Right cardiac atrium (tissue), 5 donors: ENCODE measurements around the gene PARP3. TPM values are rescaled to one million over a fixed set of nuclear protein-coding genes. Genes with fewer than 3 reads are reported as not detected.

Experiments used
- ATAC-seq, 2 donors: fragments of 200-7000 bp; cut with Tn5 transposase; one replicate each; pipeline versions ENCODE4 v1.8.0 to v1.9.1; 2020; ENCODE audit warnings: moderate library complexity in 2 of 2, mild to moderate bottlenecking in 1 of 2
- DNase-seq, 3 donors: peaks; one replicate each; pipeline ENCODE4 v3.0.0-alpha.2; 2020
- H3K27ac ChIP-seq: one replicate; pipeline ENCODE4 v1.5.1; 2013; ENCODE audit warnings: mild to moderate bottlenecking, low read length, control low read depth, moderate library complexity
- H3K27me3 ChIP-seq: one replicate; pipeline ENCODE4 v1.6.1; 2013; ENCODE audit not compliant: control insufficient read depth, insufficient read depth
- H3K4me1 ChIP-seq: one replicate; pipeline ENCODE4 v1.6.1; 2013; ENCODE audit warnings: low read length; ENCODE audit not compliant: control insufficient read depth, insufficient read depth
- H3K4me3 ChIP-seq: one replicate; pipeline ENCODE4 v1.5.1; 2013; ENCODE audit warnings: low read length, control low read depth
- H3K9me3 ChIP-seq: one replicate; pipeline ENCODE4 v1.6.1; 2013; ENCODE audit warnings: low read length; ENCODE audit not compliant: control insufficient read depth
- WGBS: extraction: QIAGEN DNeasy Blood & Tissue Kit; methylation state at CpG from one replicate; pipeline ENCODE4 v1.1.7; 2013; 5-methylcytosine and 5-hydroxymethylcytosine counted together
- intact Hi-C, 4 donors: fragments of 100-400 bp; cut with DNase I; formaldehyde crosslinking; loops; one replicate each; pipeline versions ENCODE4 v1.11.0 to v1.14.0; 2022 to 2023
- polyA plus RNA-seq: library from polyadenylated mRNA; stranded (reverse); fragments of 200-250 nt; gene quantifications from one replicate; pipeline ENCODE4 v1.2.3, GENCODE V29; 2013
- total RNA-seq, 4 donors: library from RNA; stranded (reverse); fragmentation: NEBNext Ultra II Directional; extraction: Animal tissue kit (Norgen Biotek cat#: 25700); gene quantifications; one replicate each; pipeline ENCODE4 v1.2.1, GENCODE V29; 2021
- donor health status: healthy with polysubstance abuse.
- donor health status: DM: no; HTN: yes; CAD: no.
- donor health status: DM: no; HTN: no; CAD: no.
- donor health status: DM: no; HTN: yes; CAD: no; lungs with severe emphysema.
- donor health status: DM: yes; HTN: yes; CAD: no.

The PARP3 gene
- total and polyA plus RNA-seq, 5 donors, result 10.3 to 17.4 (median 12.2) TPM

DNA sequence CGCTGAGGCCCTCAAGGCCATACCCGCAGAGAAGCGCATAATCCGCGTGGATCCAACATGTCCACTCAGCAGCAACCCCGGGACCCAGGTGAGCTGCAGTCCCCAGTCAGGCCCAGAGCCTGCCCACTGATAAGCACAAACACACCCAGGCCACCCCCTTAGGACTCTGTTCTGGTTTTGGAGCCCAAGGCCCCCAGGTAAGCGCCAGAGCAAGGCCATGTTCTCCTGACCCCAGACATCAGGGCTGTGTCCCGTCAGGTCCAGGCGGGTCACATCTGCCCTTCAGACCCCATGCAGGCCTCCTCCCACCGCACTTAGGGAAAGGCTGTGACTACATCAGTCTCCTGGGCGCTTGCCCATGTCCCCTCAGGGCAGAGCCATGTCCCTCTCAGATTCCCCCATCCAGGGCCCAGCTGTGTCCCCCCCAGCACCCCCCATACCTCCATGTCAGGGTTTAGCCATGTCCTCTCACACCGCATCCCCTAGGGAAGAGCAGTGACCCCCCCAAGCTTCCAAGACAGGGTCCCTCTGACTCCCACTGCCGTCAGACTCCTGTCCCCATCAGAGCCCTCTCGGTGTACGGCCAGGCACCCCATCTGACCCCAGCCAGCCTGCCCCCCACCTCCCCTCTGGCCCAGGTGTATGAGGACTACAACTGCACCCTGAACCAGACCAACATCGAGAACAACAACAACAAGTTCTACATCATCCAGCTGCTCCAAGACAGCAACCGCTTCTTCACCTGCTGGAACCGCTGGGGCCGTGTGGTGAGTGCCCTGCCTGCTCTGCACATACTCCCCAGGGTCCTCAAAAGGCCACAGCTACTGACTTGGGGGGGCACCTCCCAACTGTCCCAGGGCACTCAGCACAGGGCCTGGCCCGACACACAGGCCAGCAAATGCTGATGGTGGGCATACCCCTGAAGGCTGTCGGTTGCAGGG is 1.6 kb downstream of the PARP3 start:
- H3K27ac ChIP-seq, result peak overlapping the region; percentile 95

DNA sequence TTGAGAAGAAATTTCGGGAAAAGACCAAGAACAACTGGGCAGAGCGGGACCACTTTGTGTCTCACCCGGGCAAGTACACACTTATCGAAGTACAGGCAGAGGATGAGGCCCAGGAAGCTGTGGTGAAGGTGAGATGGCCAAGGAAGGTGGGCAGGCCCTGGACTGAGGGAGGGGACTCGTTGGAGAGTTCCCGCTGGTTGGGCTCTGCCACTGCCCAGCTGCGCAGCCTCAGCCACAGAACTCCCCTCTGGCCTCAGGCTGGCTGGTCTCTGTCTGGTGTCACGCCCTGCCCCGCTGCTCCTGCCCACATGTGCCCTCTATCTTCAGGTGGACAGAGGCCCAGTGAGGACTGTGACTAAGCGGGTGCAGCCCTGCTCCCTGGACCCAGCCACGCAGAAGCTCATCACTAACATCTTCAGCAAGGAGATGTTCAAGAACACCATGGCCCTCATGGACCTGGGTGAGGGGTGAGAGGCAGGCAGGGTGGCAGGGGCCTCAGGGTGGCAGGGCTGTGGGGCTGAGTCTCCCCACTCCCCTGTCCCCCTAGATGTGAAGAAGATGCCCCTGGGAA is 2.4 kb downstream of the PARP3 start:
- WGBS, result 89% methylated on average over 11 of the region's 11 CpGs
- no peak for DNase-seq
- no peak for ATAC-seq
- Histone ChIP-seq H3K27ac (no peak overlapping the region), H3K27me3 (no peaks in the 10 kb centered on the region), H3K4me1 (peaks cover 2% of the 10 kb centered on the region), H3K4me3 (no peak overlapping the region), H3K9me3 (no peaks in the 10 kb centered on the region)
- intact Hi-C loops, result no loop called here

More for the DNA sequence above, 1.6 kb downstream of the PARP3 start:
- WGBS, result 94% methylated on average over 21 of the region's 21 CpGs
- H3K27me3 ChIP-seq, result no peaks in the 10 kb centered on the region
- H3K4me3 ChIP-seq, result no peak overlapping the region
- peaks cover 2% of the 10 kb centered on the region for H3K4me1 ChIP-seq
- DNase-seq, result no peak
- ATAC-seq, result no peak
- intact Hi-C loops, result loop anchor here in 1 of 4 donors (2.0 kb wide), 1 partner anchor 31 kb away; the partner anchor contains the start of genes ABHD14A and ABHD14B
- no peaks in the 10 kb centered on the region for H3K9me3 ChIP-seq

DNA sequence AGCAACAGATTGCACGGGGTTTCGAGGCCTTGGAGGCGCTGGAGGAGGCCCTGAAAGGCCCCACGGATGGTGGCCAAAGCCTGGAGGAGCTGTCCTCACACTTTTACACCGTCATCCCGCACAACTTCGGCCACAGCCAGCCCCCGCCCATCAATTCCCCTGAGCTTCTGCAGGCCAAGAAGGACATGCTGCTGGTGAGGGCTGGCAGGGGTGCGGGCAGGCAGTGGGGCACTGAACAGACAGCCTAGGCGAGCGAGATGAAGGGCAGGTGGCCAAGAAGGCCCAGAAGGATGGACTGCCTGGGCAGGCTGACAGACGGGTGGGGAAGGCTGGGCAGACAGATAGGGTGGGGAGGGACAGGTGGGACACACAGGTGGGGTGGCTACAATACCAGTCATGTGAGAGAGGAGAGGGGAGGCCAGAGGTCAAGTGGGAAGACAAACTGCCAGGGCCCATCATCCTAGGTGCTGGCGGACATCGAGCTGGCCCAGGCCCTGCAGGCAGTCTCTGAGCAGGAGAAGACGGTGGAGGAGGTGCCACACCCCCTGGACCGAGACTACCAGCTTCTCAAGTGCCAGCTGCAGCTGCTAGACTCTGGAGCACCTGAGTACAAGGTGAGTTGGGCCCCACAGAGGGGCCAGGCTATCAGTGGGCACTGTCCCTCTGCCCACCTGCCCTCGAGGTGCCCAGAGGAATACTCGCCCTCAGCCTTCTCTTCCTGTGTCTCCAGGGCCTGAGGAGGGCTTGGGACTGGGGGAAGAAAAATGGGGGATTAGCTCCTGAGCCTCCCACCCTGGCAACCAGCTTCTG is 3.1 kb downstream of the PARP3 start:
- Histone ChIP-seq H3K4me1 (peaks cover 2% of the 10 kb centered on the region), H3K4me3 (no peak overlapping the region), H3K27ac (no peak overlapping the region), H3K9me3 (no peaks in the 10 kb centered on the region), H3K27me3 (no peaks in the 10 kb centered on the region)
- WGBS, result 85% methylated on average over 18 of the region's 18 CpGs
- intact Hi-C loops, result no loop called here
- DNase-seq (no peak), ATAC-seq (no peak)

DNA sequence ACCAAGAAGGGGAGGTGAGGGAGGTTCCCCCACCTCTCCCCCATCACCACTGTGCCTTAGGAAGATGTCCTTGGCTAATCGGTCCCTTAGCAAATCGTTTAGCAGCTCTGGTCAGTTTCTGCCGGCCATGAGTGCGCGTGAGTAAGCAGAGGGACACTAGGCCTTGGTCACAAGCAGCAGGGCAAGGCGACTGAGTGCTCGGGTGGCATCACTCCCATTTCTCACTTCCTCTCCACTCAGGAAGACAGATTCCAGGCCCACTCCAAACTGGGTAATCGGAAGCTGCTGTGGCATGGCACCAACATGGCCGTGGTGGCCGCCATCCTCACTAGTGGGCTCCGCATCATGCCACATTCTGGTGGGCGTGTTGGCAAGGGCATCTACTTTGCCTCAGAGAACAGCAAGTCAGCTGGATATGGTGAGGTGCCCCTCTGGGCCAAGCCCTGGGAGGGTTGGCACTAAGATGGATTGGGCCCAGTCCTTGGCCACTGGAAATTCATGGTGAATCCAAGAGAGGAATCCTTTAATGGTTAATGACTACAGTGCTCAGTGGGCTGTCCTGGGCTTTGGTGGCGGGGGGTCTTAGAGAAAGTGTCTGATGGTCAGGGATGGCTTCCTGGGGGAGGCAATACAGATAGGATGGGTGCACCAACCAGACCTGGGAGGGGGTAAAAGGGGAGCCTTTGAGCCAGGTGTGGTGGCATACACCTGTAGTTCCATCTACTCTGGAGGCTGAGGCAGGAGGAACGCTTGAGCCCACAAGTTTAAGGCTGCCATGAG is 4.0 kb downstream of the PARP3 start:
- ATAC-seq, result no peak
- 94% methylated on average over 14 of the region's 14 CpGs for WGBS

DNA sequence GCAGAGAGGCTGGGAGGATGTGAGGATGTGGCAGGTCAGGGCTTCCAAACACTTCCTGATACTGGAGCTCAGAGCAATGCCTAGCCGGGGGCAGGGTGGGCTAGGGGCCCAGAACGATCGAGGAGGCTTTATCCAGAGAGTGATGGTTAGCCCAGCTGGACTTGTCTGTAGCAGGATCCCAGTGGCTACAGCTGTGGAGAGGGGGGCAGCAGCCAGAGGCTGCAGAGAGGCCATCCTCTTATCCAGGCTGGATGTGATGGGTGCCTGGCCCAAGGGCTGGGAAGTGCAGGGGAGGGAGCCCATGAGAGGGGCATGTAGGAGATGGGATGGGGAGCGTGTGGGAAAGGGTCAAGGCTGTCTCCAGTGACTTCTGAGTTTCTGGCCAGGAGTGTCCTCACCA is 4.6 kb downstream of the PARP3 start:
- Histone ChIP-seq H3K4me1 (peaks cover 2% of the 10 kb centered on the region), H3K9me3 (no peaks in the 10 kb centered on the region), H3K27ac (no peak overlapping the region), H3K4me3 (no peak overlapping the region), H3K27me3 (no peaks in the 10 kb centered on the region)
- WGBS, result 74% methylated on average over 4 of the region's 4 CpGs
- ATAC-seq, result no peak
- DNase-seq, result no peak
- intact Hi-C loops, result no loop called here

More for the DNA sequence above, 4.0 kb downstream of the PARP3 start:
- intact Hi-C loops, result no loop called here
- no peaks in the 10 kb centered on the region for H3K27me3 ChIP-seq
- no peak overlapping the region for H3K4me3 ChIP-seq
- DNase-seq, result no peak
- H3K27ac ChIP-seq, result no peak overlapping the region
- H3K4me1 ChIP-seq, result peaks cover 2% of the 10 kb centered on the region
- H3K9me3 ChIP-seq, result no peaks in the 10 kb centered on the region

DNA sequence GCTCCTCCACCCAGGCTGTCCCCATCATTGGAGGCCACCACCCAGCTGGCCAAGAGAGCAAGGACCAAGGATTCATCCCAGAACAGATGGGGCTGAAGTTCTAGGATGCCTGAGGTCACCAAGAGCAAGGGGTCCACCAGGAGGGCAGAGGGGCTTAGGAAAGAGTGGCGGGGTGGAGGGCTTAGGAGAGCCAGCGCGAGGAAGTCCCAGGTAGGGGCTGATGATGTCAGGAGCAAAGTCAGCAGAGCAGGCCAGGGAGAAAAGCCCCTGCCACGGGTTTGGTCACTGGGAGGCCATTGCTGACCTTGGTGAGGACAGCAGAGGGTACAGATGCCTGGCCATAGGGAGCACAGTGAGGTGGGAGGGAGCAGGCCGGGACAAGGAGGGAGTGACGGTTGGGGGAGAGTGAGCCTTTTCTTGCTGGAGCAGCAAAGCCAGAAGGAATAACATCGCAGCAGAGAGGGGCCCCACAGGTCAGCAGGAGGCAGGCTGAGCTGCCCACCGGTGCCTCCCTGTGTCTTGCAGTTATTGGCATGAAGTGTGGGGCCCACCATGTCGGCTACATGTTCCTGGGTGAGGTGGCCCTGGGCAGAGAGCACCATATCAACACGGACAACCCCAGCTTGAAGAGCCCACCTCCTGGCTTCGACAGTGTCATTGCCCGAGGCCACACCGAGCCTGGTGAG is 5.2 kb downstream of the PARP3 start:
- H3K27ac ChIP-seq, result no peak overlapping the region
- intact Hi-C loops, result no loop called here
- no peak for ATAC-seq
- H3K4me1 ChIP-seq, result peaks cover 2% of the 10 kb centered on the region
- no peak overlapping the region for H3K4me3 ChIP-seq
- peak in 1 of 3 donors; percentile 37 for DNase-seq
- no peaks in the 10 kb centered on the region for H3K9me3 ChIP-seq
- H3K27me3 ChIP-seq, result no peaks in the 10 kb centered on the region
- 80% methylated on average over 13 of the region's 13 CpGs for WGBS

DNA sequence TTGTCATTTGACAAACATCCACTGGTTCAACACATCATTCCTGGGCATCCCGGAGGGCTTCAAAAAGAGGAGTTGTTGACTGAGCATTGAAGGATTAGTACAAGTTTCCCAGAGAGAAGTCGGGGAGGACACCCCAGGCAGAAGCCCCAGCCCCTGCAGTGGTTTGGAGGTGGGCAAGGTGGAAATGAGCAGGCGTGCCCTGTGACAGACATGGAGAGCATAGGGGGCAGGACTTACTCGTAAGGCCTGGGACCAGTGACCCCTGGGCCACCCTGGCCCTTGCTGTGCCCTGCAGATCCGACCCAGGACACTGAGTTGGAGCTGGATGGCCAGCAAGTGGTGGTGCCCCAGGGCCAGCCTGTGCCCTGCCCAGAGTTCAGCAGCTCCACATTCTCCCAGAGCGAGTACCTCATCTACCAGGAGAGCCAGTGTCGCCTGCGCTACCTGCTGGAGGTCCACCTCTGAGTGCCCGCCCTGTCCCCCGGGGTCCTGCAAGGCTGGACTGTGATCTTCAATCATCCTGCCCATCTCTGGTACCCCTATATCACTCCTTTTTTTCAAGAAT is 5.9 kb downstream of the PARP3 start:
- Histone ChIP-seq H3K27ac (no peak overlapping the region), H3K4me1 (peaks cover 2% of the 10 kb centered on the region), H3K4me3 (no peak overlapping the region), H3K9me3 (no peaks in the 10 kb centered on the region), H3K27me3 (no peaks in the 10 kb centered on the region)
- ATAC-seq (no peak), DNase-seq (peak in 1 of 3 donors; percentile 35)
- intact Hi-C loops, result no loop called here
- 93% methylated on average over 10 of the region's 10 CpGs for WGBS

DNA sequence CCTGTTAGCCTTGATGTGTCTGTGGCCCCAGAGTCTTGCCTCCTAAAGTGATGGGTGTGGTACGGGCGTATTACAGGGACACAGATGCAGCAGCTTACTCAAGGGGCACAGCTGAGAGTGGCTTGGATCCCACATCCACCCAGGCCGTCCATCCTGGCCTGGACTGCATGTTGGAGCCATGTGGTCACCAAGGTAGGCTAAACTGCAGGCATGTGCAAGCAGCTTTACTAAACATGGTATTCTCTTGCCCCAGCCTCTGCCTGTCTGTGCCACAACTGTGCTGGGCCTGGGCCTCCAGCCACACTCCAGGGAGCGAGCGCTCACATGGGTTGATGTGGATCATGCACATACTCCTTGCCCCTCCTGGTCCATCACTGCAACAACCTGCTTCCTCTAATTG is 7.0 kb downstream of the PARP3 start:
- intact Hi-C loops, result no loop called here
- H3K27me3 ChIP-seq, result no peaks in the 10 kb centered on the region
- no peaks in the 10 kb centered on the region for H3K9me3 ChIP-seq
- ATAC-seq (no peak), DNase-seq (peak in 1 of 3 donors; percentile 18)
- no peaks in the 10 kb centered on the region for H3K4me1 ChIP-seq
- no peak overlapping the region for H3K4me3 ChIP-seq
- WGBS, result 94% methylated on average over 5 of the region's 5 CpGs
- no peak overlapping the region for H3K27ac ChIP-seq

DNA sequence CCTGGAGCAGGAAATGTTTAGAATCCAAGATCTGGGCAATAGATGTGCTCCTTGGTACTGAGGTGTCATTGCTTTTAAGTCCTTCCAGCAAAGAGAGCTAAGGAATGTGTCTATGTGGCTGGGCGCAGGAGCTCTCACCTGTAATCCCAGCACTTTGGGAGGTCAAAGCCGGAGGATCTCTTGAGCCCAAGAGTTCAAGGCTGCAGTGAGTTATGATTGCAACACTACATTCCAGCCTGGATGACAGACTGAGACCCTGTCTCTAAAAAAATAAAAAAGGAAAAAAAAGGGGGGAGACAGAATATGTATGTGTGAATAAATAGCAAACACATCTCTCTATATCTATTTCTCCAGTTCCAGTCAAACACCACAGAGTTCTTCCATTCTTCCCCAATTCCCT is 8.7 kb downstream of the PARP3 start:
- no peak overlapping the region for H3K27ac ChIP-seq
- no peaks in the 10 kb centered on the region for H3K9me3 ChIP-seq
- 95% methylated on average over 2 of the region's 2 CpGs for WGBS
- intact Hi-C loops, result no loop called here
- no peaks in the 10 kb centered on the region for H3K27me3 ChIP-seq
- ATAC-seq, result no peak
- peaks cover 2% of the 10 kb centered on the region for H3K4me1 ChIP-seq
- no peak overlapping the region for H3K4me3 ChIP-seq
- no peak for DNase-seq

DNA sequence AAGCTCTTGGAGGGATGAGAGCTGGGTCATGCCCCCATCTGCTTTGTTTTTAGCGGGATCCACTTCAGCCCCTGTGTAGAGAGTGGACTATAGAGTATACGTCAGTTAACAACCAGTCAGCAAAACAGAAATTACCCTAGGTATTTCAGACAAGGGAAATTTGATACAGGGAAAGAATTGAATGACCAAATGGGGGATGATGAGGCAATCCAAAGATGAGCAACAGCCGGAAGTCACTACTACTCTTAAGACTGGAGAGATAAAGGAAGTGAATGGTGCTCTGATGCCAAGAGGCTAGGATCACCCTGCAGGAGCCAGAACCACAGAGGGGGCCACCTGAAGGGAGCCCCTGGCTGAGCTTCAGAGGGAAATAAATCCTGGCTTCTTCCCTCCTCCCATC is 11.3 kb downstream of the PARP3 start:
- no peak for ATAC-seq
- 59% methylated on average over 3 of the region's 3 CpGs for WGBS
- no peak overlapping the region for H3K4me3 ChIP-seq
- H3K27ac ChIP-seq, result no peak overlapping the region
- peaks cover 2% of the 10 kb centered on the region for H3K4me1 ChIP-seq
- intact Hi-C loops, result no loop called here
- no peaks in the 10 kb centered on the region for H3K27me3 ChIP-seq
- no peaks in the 10 kb centered on the region for H3K9me3 ChIP-seq
- no peak for DNase-seq
